HepG2 (cell line): ENCODE measurements around the gene RRP36. TPM values are rescaled to one million over a fixed set of nuclear protein-coding genes. Genes with fewer than 3 reads are reported as not detected.

Experiments
- ATAC-seq: fragments of 200-7000 bp; cut with Tn5 transposase; 3 replicates; pipeline ENCODE4 v1.9.1; 2020; ENCODE audit warnings: mild to moderate bottlenecking, moderate library complexity
- BruUV-seq: library from RNA; stranded (reverse); fragments of 400-500 nt; replicated peaks from 2 replicates; lab custom pipeline; 2021; lab: Mats Ljungman, UMichigan
- CTCF ChIA-PET: fragments of 300-600 bp; formaldehyde crosslinking; extraction: SDS; loops from one replicate; lab custom pipeline; 2021; ENCODE audit warnings: low total read pairs, inconsistent platforms, low intra/inter-chr PET ratio; lab: Yijun Ruan, JAX
- POLR2A ChIA-PET: fragments of 350-600 bp; sonication (Branson Sonifier 250); formaldehyde crosslinking; loops from one replicate; lab custom pipeline; 2020; ENCODE audit warnings: antibody characterized with exemption, inconsistent platforms; lab: Yijun Ruan, JAX
- DNase-seq: peaks from one replicate; pipeline ENCODE4 v3.0.0-alpha.2; 2015; ENCODE audit warnings: low spot score
- FAIRE-seq: peaks from 3 replicates; lab custom pipeline; 2011; peaks lifted over from hg19 to GRCh38; lab: Jason Lieb, UNC
- H2AFZ ChIP-seq: one replicate; pipeline ENCODE4 v1.6.1; 2011; ENCODE audit warnings: low read length, inconsistent platforms
- H3K27ac ChIP-seq: fragments of 300-600 bp; 3 replicates; pipeline ENCODE4 v1.8.0; 2011; ENCODE audit warnings: mixed run types, mild to moderate bottlenecking, mixed read lengths, low read length, inconsistent platforms; ENCODE audit not compliant: insufficient read depth; ENCODE audit errors: extremely low read length
- H3K27me3 ChIP-seq, 2 experiments: fragments of 200-600 bp in 1 of 2; 2 replicates in 1 of 2; 3 replicates in 1 of 2; pipeline versions ENCODE4 v1.6.0 to v1.8.0; 2011; ENCODE audit warnings: low read length in 2 of 2, mild to moderate bottlenecking in 2 of 2, moderate library complexity in 2 of 2, inconsistent platforms in 1 of 2; ENCODE audit not compliant: insufficient read depth in 2 of 2, control insufficient read depth in 1 of 2
- H3K36me3 ChIP-seq, 2 experiments: fragments of 200-600 bp in 1 of 2; replicated peaks in 1 of 2; 2 replicates in 1 of 2; 3 replicates in 1 of 2; pipeline versions ENCODE4 v1.5.1 to v1.8.0; 2011; ENCODE audit warnings: low read length in 2 of 2, inconsistent platforms in 1 of 2; ENCODE audit not compliant: insufficient read depth in 2 of 2, control insufficient read depth in 1 of 2
- H3K4me1 ChIP-seq: 2 replicates; pipeline ENCODE4 v1.5.1; 2012; ENCODE audit warnings: low read length, inconsistent platforms; ENCODE audit not compliant: insufficient read depth
- H3K4me2 ChIP-seq: 2 replicates; pipeline ENCODE4 v1.6.0; 2011; ENCODE audit warnings: low read depth, low read length, inconsistent platforms
- H3K4me3 ChIP-seq, 3 experiments: fragments of 200-600 bp in 1 of 3; sonication (generic), shearing (Covaris generic) in 1 of 3; replicated peaks in 1 of 3; 2 replicates each; pipeline ENCODE4 v1.5.1; 2011 to 2016; ENCODE audit warnings: low read length in 3 of 3, inconsistent platforms in 2 of 3, low read depth in 2 of 3, mild to moderate bottlenecking in 2 of 3, control low read depth in 1 of 3, mixed read lengths in 1 of 3; ENCODE audit not compliant: insufficient read depth in 1 of 3
- H3K79me2 ChIP-seq: one replicate; pipeline ENCODE4 v1.6.1; 2011; ENCODE audit warnings: low read length, inconsistent platforms; ENCODE audit not compliant: insufficient read depth
- H3K9ac ChIP-seq: 2 replicates; pipeline ENCODE4 v1.6.0; 2011; ENCODE audit warnings: mild to moderate bottlenecking, low read depth, low read length, inconsistent platforms; ENCODE audit not compliant: insufficient read depth
- H3K9me3 ChIP-seq: 2 replicates; pipeline ENCODE4 v1.5.1; 2012; ENCODE audit warnings: mild to moderate bottlenecking, low read length
- H4K20me1 ChIP-seq: 2 replicates; pipeline ENCODE4 v1.6.0; 2011; ENCODE audit warnings: inconsistent platforms, mild to moderate bottlenecking, low read length, moderate library complexity; ENCODE audit not compliant: insufficient read depth
- ARHGAP35 ChIP-seq: sonication (generic); formaldehyde crosslinking; IDR thresholded peaks from 2 replicates; pipeline ENCODE4 v1.9.0; 2022; ENCODE audit warnings: mild to moderate bottlenecking, inconsistent platforms, moderate library complexity, missing genetic modification reagents, borderline replicate concordance
- BRF2 ChIP-seq: sonication (generic); formaldehyde crosslinking; IDR thresholded peaks from 2 replicates; pipeline ENCODE4 v1.8.1; 2022; ENCODE audit warnings: mild to moderate bottlenecking, missing genetic modification reagents
- EED ChIP-seq: sonication (generic); formaldehyde crosslinking; IDR thresholded peaks from 2 replicates; pipeline ENCODE4 v1.5.0; 2020; ENCODE audit warnings: mild to moderate bottlenecking, missing genetic modification reagents
- FOXC1 ChIP-seq: sonication (generic); formaldehyde crosslinking; IDR thresholded peaks from 2 replicates; pipeline ENCODE4 v1.8.0; 2022; ENCODE audit warnings: mild to moderate bottlenecking, missing genetic modification reagents, borderline replicate concordance
- GABPB1 ChIP-seq: IDR thresholded peaks from 2 replicates; pipeline ENCODE4 v1.6.1; 2016; ENCODE audit warnings: mild to moderate bottlenecking, missing genetic modification reagents, moderate library complexity, missing compliant biosample characterization
- GATAD2A ChIP-seq: IDR thresholded peaks from 2 replicates; pipeline ENCODE4 v1.6.1; 2016
- HOXA5 ChIP-seq: sonication (generic); formaldehyde crosslinking; IDR thresholded peaks from 2 replicates; pipeline ENCODE4 v1.4.0; 2020; ENCODE audit warnings: missing genetic modification reagents
- IKZF1 ChIP-seq: fragments of 450-650 bp; IDR thresholded peaks from 2 replicates; pipeline ENCODE4 v1.7.1; 2016
- NBN ChIP-seq: fragments of 450-650 bp; conservative IDR thresholded peaks from 2 replicates; pipeline ENCODE4 v1.6.1; 2017
- PAF1 ChIP-seq: IDR thresholded peaks from 2 replicates; pipeline ENCODE4 v1.6.1; 2016; ENCODE audit warnings: missing genetic modification reagents, missing compliant biosample characterization
- SNAPC2 ChIP-seq: sonication (generic); formaldehyde crosslinking; IDR thresholded peaks from 2 replicates; pipeline ENCODE4 v1.8.1; 2022; ENCODE audit warnings: mild to moderate bottlenecking, missing genetic modification reagents
- TFDP2 ChIP-seq: sonication (generic); formaldehyde crosslinking; IDR thresholded peaks from 2 replicates; pipeline ENCODE4 v1.4.0; 2020; ENCODE audit warnings: missing genetic modification reagents
- UBTF ChIP-seq: sonication (generic); formaldehyde crosslinking; IDR thresholded peaks from 2 replicates; pipeline ENCODE4 v1.4.0; 2020; ENCODE audit warnings: mild to moderate bottlenecking, missing genetic modification reagents
- ZNF850 ChIP-seq: sonication (generic); formaldehyde crosslinking; conservative IDR thresholded peaks from 2 replicates; pipeline ENCODE4 v1.9.0; 2021; ENCODE audit warnings: mild to moderate bottlenecking, missing genetic modification reagents
- WGBS: methylation state at CpG from one replicate; pipeline ENCODE4 v1.1.6; 2017; ENCODE audit warnings: low lambda C conversion rate; 5-methylcytosine and 5-hydroxymethylcytosine counted together
- in situ Hi-C: cut with HindIII; loops from 2 replicates; pipeline ENCODE4 v1.10.0; 2017; ENCODE audit warnings: low pct_unique_long_range_greater_than_20kb; ENCODE audit not compliant: extremely low pct_ligation_motif_present
- intact Hi-C: fragments of 100-400 bp; cut with micrococcal nuclease; formaldehyde crosslinking; loops from one replicate; pipeline ENCODE4 v1.10.0; 2022; ENCODE audit not compliant: unreplicated experiment
- polyA plus RNA-seq, 8 experiments: library from polyadenylated mRNA; depleted of rRNA in 3 of 8; stranded (reverse) in 7 of 8; unstranded in 1 of 8; fragments of >200 nt; fragmentation: Illumina TruSeq in 4 of 8; extraction: Trizol in 4 of 8; gene quantifications; 2 replicates each; pipeline versions ENCODE4 v1.2.1 to v1.2.3, GENCODE V29; 2011 to 2016; ENCODE audit warnings: low read depth in 4 of 8, missing spikeins in 1 of 8, mixed read lengths in 1 of 8; ENCODE audit not compliant: insufficient read depth in 1 of 8
- total RNA-seq, 5 experiments: library from RNA; depleted of rRNA; stranded (reverse); fragments of >200 nt; fragmentation: Illumina TruSeq; extraction: Trizol; gene quantifications; 2 replicates each; pipeline ENCODE4 v1.2.3, GENCODE V29; 2016; ENCODE audit warnings: low read depth in 1 of 5

The RRP36 gene
- total and polyA plus RNA-seq, 2 of the 13 experiments (the other 11 are each of a cell fraction or from before 2014, with no cell fraction given), result 29.5 to 144 TPM

- TF ChIP-seq ARHGAP35 (CRISPR knock-in tag), result 0 out of 2 replicates have a peak, but pooled peaks have one; percentile 11
Measured at GRCh38 chr6:43014434-43014909, 7.0 kb upstream of the RRP36 start (continued).

GRCh38 chr6:43016176-43016942 lies 5.1 kb upstream of the RRP36 start:
- H2AFZ ChIP-seq, result no peak overlapping the region
- no peak for DNase-seq
- CTCF ChIA-PET, result no interaction called here
- peaks cover 34% of the 10 kb centered on the region for H3K79me2 ChIP-seq
- H3K4me2 ChIP-seq, result no peak overlapping the region
- intact Hi-C loops, result no loop called here
- peaks cover 50% of the 10 kb centered on the region for H3K4me1 ChIP-seq
- no peak overlapping the region for H3K27ac ChIP-seq
- no TSS peak for BruUV-seq
- H4K20me1 ChIP-seq, result no peaks in the 10 kb centered on the region
- no peak for ATAC-seq
- WGBS, result 91% methylated on average over 7 of the region's 7 CpGs
- in situ Hi-C loops, result no loop called here
- no peaks in the 10 kb centered on the region for H3K9me3 ChIP-seq
- POLR2A ChIA-PET, result interaction anchor here (1.6 to 5.3 kb wide), 3 partner anchors 32 to 44 kb away, joined by 5 to 76 read pairs (median 45); partner anchors contain the start of genes CUL7, KLC4, MRPL2 and PPP2R5D
- no peak for FAIRE-seq
- no peaks in the 10 kb centered on the region; a peak in 1 of 5 replicates for H3K27me3 ChIP-seq
- H3K36me3 ChIP-seq, result peaks cover 17 to 42% of the 10 kb centered on the region in 2 experiments
- peak overlapping the region; percentile 34; the same call in 1 of the 2 replicates for H3K9ac ChIP-seq
- H3K4me3 ChIP-seq, result no peak overlapping the region
- TF ChIP-seq HOXA5 (CRISPR knock-in tag), result no peak
- no peak for TF ChIP-seq PAF1 (CRISPR knock-in tag)
- no peak for TF ChIP-seq TFDP2
- TF ChIP-seq SNAPC2 (CRISPR knock-in tag), result no peak
- no peak for TF ChIP-seq IKZF1
- TF ChIP-seq EED (CRISPR knock-in tag), result no peak
- no peak for TF ChIP-seq GABPB1 (CRISPR knock-in tag)
- TF ChIP-seq UBTF (CRISPR knock-in tag), result no peak
- no peak for TF ChIP-seq BRF2 (CRISPR knock-in tag)
- TF ChIP-seq FOXC1, result no peak
- no peak for TF ChIP-seq ZNF850 (CRISPR knock-in tag)
- TF ChIP-seq GATAD2A (CRISPR knock-in tag), result no peak
- no peak for TF ChIP-seq NBN
